CD4-positive, alpha-beta T cell treated with Interleukin-21 for 1 hour (primary cell): ENCODE data around the gene ST6GAL2.

ENCODE experiments used
- DNase-seq: peaks from one replicate; pipeline ENCODE4 v3.0.0-alpha.2; 2020

ST6GAL2 gene

DNA sequence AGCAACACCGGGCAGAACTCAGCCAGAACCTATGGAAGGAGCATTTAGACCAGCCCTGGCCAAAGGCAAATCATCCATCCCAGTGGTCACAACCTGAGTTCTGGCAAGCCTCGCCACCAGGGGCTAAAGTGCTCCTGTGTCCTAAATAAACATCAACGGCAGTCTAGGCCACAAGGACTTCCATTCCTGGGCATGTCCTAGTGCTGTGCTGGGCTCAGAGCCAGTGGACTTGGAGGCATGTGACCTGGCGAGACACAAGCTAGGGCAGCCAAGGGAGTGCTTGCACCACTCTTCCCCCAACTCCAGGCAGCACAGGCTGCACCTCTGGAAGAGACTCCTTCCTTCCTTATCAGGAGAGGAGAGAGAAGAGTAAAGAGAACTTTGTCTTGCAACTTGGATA is 69.0 kb downstream of the ST6GAL2 start:
- DNase-seq: no peak

DNA sequence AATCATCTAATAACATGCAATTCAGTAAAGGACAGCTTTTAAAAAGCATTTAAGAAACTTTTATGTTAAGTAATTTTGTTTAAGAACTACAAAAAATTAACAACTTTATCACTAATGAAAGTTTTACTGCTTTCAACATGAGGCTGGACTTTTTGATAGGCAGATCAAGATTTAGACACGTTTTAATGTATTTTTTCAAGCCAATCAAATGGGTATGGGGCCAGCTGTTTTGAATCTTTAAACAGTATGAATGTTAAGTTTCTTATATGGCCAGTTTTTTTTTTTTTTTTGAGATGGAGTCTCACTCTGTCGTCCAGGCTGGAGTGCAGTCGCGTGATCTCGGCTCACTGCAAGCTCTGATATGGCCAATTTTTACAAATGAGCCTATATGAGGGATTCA is 73.1 kb downstream of the ST6GAL2 start:
- DNase-seq: no peak

DNA sequence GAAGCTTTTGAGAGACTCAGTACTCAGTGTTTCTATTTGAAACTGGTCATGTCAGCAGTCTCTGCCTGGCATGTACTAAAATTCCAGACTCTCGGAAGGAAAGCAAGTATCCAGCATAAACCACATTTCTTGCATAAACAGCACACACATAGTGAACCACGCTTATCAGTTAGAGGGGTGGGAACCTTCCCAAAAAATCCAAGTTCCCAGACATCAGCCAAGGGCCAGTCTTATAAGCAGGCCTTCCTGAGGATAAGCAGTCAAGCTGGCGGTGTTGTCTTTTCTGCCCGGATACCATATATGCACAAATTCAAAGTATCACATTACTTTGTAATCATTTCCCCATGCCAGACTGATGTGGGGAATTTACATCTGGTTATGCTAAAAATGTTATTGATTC is 73.6 kb downstream of the ST6GAL2 start:
- DNase-seq: no peak

DNA sequence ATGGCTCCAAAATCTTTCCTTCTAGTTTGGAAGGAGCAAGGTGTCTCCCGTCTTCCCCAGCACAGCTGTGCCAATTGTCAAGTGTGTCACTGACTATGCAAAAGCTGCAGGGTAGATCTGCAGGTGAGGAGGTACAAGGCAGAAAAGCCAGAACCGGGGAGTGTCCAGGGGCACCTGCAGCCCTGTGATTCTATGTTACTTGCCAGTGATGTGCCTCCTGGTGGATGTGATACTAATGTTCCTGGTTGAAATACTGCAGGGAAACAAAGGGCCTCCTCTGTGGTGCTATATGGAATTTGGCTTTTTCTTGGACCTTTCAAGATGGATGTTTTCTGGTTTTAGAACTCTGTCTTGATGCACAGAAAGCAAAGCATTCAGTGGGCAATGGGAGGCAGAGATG is 80.3 kb downstream of the ST6GAL2 start:
- no peak for DNase-seq

DNA sequence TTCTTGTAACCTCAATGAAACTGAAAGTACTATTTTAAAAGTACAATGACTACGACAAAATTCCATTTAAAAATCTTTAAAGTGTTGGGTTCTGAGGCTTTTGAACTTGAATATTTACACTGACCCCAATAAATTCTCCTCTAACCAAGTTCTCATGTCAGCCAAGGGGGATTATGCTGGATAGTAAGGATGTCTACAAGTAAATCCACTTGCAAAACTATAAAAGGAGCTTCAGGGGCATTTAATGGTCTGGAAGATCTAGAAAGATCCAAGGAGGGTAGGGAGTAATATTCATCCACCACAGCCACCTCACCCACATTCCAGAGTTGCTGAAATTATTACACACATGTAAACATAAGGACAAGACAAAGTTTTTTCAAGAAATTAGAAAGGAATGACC is 81.8 kb downstream of the ST6GAL2 start:
- no peak for DNase-seq

DNA sequence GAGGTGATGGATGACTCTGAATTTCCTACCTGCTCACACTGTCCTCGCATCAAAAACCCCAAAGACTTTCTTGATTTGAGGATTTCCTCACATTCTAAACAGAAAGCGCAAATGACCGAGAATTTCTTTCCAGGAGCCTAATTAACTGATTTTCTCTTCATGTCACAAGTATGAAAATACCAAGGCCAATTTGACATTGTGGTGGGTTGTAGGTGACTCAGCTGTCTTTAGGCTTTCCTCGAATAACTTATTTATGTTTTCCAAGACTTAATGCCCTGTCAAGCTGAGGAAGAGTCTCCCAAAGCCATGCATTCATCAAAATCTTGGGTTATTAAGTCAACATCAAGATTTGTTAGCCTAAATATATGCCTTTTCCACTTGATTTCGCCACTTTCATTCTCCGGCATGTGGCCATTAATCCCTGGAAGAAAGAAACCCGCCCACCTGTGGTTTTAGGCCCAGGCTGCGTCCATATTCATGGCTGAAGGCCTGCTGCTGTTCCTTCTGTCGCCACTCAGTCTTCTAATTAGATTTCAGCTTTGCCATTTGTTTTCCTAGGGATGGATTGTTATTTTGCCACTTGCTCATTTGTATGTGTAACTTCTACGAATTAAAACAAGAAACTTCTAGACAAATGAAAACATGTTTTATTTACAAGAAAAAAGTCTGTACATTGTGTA is 84.9 kb downstream of the ST6GAL2 start:
- DNase-seq: no peak

DNA sequence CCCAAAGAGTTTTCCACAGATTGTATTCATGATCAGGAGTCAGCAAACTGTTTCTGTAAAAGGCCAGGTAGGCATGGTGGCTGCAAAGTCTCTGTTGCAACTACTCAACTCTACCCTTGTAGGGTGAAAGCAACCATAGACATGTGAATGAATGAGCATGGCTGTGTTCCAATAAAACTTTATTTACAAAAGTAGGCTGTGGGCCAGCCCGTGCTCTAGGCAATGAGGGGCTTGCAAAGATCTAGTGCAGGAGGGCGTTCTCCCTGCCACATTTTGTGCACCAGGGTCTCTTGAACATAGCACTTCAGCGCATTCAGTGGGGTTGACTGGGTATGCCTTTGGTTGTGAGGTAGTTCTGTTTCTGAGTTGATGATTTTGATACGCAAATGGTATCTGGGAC is 85.8 kb downstream of the ST6GAL2 start:
- DNase-seq: no peak

DNA sequence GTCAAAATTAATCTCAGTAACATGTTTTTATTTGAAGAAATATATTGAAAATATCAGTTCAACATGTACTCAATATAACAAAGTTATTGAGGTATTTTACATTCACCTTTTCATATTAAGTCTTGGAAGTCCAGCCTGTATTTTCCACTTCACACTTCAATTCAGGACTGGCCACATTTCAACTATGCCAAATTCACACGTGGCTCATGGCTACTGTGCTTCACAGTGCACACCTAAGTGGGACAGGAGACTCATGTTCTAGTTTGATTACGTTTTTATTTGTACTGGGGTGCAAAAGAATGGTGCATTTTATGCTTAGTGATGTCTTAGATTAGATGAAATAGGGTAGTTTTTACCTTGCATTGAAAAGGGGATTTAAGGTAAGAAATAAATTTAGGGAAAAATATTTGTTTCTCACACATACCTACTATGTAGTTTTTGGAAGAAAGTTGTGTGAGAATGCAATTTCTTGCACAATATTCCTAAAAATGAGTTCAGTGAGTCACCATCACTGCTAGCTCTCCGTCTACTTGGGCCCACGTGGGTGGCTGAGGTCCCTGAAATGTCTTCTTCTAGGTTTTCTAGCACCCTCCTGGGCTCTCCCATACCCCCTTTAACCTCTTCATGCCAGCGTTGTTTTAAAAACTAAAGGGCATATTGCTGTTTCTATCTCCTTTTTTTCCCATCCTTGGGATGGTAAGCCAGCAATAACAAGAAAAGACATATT is 87.0 kb downstream of the ST6GAL2 start:
- DNase-seq: no peak

DNA sequence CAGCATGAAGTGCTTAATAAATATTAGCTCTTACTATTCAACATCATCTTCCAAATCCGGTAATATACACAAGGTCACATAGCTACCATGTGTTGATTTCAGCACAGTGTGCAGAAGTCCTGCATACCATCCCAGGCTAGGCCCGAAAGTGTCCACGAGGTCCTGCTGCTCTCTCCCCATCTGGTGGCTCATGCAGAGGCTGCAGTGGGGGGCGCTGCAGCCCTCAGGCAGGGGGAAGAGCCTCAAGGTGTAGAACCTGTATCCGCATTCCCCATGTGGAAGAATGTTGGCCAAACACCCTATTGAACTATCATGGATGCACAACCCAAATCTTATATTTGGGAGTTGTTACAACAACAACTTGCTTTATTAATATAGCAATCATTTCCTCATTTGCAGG is 88.5 kb downstream of the ST6GAL2 start:
- DNase-seq: no peak

DNA sequence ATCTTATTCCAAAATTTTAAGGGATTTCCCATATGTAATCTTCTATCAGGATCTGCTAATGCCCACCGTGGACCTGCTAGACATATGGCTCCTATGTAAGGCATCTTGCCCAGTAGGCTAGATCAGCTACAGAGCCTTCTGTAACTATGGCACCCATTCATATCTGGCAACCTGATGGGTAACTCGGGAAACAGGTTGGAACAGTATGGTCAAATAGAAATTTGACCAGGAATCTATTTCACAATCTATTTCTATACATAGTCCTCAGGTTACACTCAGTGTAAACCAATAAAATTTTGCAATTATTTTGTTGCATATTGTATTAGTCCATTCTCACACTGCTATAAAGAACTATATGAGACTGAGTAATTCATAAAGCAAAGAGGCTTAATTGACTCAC is 93.3 kb downstream of the ST6GAL2 start:
- DNase-seq: no peak

DNA sequence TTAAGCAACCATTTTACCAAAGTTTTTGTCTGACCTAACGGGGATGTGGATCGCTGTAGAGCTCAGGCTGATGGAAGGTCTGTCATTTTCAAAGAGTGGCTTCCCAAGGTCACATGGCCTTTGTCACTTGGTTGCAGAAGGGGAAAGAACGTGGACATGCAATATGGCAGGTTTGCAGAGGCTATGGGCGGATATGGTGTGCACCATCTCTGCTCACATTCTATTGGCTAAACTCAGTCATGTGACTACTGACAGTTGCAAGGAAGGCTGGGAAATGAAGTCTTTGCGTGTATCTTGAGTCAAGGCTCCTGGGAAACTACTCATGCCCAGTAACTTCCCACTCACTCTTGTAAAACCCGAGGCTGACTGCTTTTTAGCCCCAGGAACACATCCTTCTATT is 96.8 kb downstream of the ST6GAL2 start:
- DNase-seq: no peak

DNA sequence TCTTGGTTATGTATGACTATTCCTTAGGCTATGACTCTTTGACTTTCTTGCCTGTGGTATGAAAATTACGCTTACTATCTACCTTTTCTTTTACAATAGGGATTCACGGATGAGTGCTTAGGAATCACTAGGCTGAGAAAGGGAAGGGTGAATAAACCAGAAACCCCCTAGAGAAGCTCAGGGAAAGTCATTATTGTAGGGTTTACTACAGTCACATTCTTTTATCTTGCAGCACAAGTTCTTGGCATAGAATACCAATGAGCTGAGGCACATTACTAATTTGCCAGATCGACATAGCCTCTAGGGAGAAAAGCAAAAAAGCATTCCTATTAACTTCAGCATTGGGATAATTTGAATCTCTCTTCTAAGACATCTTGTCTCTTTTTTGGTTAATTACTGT is 103.3 kb downstream of the ST6GAL2 start:
- no peak for DNase-seq

DNA sequence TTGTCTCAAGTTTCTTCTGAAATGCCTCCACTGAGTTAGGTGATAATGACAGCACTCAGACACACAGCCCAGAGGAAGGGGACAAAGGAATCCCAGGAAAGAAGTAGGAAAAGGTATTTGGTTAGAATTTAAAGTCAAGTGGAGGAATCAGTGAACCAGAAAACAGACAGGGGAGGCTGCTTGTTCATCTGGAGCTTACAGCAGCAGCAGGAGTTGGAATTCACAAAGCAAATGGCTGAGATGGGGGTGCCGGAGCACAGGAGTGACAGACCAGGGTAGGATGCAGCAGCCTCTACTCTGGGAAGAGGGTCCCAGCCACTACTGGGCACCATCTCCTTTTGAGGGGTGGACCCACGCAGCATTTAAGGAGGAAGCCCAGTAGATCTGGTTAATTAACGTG is 104.8 kb downstream of the ST6GAL2 start:
- DNase-seq: no peak

DNA sequence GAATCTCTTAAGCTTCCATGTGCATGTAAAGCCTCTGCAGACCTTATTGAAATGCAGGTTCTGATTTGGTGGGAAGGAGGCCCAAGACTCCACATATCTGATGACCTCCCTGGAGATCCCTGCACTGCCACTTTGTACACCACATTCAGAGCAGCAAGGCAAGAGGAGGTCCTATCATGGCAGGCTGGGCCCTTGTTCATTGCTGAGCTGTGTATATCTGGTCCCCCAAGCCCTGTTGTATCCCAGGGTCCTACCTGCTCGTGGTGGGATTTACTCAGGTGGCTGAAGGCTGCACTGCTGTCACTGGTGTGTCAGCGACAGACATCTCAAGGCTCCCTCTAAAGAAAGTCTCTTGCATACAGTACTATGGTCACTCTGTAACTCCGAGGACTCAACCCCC is 114.2 kb downstream of the ST6GAL2 start:
- DNase-seq: no peak

DNA sequence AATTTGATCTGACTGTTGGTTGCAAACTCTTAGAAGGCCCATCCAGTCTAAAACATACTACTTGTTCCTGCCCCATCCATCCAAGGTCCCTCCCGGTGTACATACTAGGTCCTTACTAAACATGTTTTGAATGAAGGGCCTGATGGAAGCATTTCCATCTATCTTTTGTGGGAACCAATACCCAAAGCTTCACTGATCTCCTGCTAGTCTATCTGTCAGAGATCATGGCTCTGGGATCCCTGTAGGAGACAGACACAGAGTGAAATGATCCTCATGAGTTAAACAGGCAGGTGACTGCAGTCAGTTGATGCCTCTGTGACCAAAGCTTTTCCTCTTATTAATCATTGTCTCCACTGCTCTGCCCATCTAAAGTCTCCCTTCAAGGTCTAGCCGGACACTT is 115.0 kb downstream of the ST6GAL2 start:
- DNase-seq: no peak

DNA sequence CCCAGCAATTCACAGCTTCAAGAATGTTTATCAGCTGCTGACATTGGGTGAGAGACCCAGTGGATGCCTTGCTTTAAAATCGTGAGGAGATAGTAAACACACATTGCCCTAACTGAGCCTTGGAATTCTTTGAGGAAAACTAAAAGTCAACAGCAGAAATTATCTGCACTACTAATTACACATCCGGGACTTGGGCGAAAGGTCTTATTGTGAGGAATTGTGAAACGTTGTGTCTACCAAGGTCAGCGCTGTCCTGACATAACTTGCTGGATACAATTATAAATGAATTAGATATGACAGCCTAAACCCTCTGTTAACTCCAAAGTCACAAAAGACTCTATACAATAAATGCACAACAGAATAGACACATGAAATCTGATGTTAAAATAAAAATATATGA is 121.4 kb downstream of the ST6GAL2 start:
- no peak for DNase-seq

DNA sequence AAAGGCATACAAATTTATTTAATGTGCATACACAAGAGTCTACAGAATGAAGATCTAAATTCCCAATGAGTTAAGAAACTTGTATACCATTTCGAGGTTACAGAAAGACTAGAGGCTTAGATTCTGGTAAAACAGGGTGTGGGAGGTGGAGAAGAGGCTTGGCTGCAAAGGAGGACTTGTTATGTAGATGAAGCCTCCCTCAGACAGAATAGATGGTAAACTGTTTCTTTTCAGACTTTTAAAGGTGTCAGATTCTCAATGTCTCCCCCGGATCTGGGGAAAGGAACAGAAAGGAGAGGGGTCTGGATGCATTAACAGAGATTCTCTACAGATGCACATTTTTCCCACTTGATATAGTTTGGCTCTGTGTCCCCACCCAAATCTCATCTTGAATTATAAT is 126.0 kb downstream of the ST6GAL2 start:
- no peak for DNase-seq

DNA sequence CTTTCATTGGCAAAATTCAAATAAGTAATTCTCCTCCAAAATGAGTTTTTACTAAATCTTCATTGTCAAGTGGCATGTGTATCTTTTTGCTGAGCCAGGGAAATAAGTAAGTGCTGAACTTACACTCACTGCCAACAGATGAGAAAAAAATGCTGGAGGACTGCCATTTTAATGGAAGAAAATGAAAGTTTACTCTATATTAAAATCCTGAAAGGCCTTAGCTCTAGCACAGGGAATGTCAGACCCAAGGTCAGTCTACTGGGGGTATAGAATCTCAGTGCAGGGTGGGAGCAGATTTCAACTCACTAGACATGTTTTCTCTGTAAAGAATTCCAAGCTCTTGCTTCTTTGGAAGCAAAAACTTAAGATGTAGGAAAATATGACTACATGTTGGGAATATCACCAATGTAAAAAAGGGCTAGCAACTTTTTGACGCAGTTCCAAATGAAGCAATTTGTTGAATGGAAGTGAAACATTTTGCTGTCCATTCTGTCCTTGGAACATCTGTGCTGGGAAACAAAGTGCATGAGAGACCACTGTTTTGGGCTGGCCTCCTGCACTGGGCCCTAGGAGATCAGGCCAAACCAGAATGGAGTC is 127.0 kb downstream of the ST6GAL2 start:
- DNase-seq: no peak
